Astrocyte (in vitro differentiated cells and primary cell): ENCODE measurements around the gene SPAG5.

ENCODE experiments used
- CTCF ChIP-seq: IDR thresholded peaks from 2 replicates; pipeline ENCODE4 v1.5.1; 2011; ENCODE audit warnings: low read depth, mild to moderate bottlenecking, inconsistent platforms, low read length, moderate library complexity; ENCODE audit not compliant: insufficient read depth
- EZH2 ChIP-seq: IDR thresholded peaks from 2 replicates; pipeline ENCODE4 v1.6.1; 2012; ENCODE audit warnings: mild to moderate bottlenecking, low read length, inconsistent platforms; ENCODE audit not compliant: insufficient read depth

GRCh38 chr17:28540231-28540630 is 58.6 kb downstream of the SPAG5 start:
- TF ChIP-seq CTCF, result no peak
- no peak for TF ChIP-seq EZH2
